Vagina (tissue), 2 donors: Measurements from ENCODE around the gene RNF224.

Experiments
- CTCF ChIP-seq, 3 experiments: fragments of 450-650 bp in 2 of 3; fragments of 200-600 bp in 1 of 3; sonication (generic) in 1 of 3; IDR thresholded peaks; one replicate each; pipeline ENCODE4 v1.5.1; 2017 to 2019; ENCODE audit warnings: antibody characterized with exemption in 3 of 3, mild to moderate bottlenecking in 2 of 3, moderate library complexity in 2 of 3
- POLR2AphosphoS5 ChIP-seq, 2 donors: sonication (generic); formaldehyde crosslinking; IDR thresholded peaks; one replicate each; pipeline ENCODE4 v1.9.0; 2017; ENCODE audit warnings: antibody characterized with exemption in 2 of 2, mild to moderate bottlenecking in 2 of 2, low read depth in 1 of 2; ENCODE audit not compliant: insufficient read depth in 1 of 2

GRCh38 chr9:137267933-137268355 is 40.6 kb downstream of the RNF224 start:
- TF ChIP-seq CTCF (IDR thresholded peaks at IDR 0.05) (no peak), POLR2AphosphoS5 (IDR thresholded peaks at IDR 0.05; ENCODE audit: insufficient read depth in 1 of 2, low read depth in 1 of 2) (no peak)
